Panc1 (cell line): ENCODE measurements around the gene NT5C2. TPM values are rescaled to one million over a fixed set of nuclear protein-coding genes. Genes with fewer than 3 reads are reported as not detected.

Source experiments
- ATAC-seq: fragments of 200-7000 bp; cut with Tn5 transposase; 2 replicates; pipeline ENCODE4 v1.9.1; 2020; ENCODE audit warnings: mild to moderate bottlenecking, moderate library complexity
- BruUV-seq: library from RNA; stranded (reverse); fragments of 400-500 nt; replicated peaks from 2 replicates; lab custom pipeline; 2021; lab: Mats Ljungman, UMichigan
- CTCF ChIA-PET: fragments of 300-600 bp; sonication (Branson Sonifier 250); formaldehyde crosslinking; loops from one replicate; lab custom pipeline; 2022; ENCODE audit warnings: antibody characterized with exemption; lab: Charles Lee
- POLR2A ChIA-PET: fragments of 300-600 bp; sonication (Branson Sonifier 250); formaldehyde crosslinking; loops from one replicate; lab custom pipeline; 2022; ENCODE audit warnings: antibody characterized with exemption; lab: Charles Lee
- DNase-seq: peaks from one replicate; pipeline ENCODE4 v3.0.0-alpha.2; 2010; ENCODE audit warnings: low read depth, low spot score
- H3K27ac ChIP-seq: 2 replicates; pipeline ENCODE4 v1.5.1; 2011; ENCODE audit warnings: mild to moderate bottlenecking, low read length, inconsistent platforms
- H3K27me3 ChIP-seq: fragments of 200-500 bp; sonication (Bioruptor generic); 2 replicates; pipeline ENCODE4 v1.6.0; 2014; ENCODE audit warnings: low read length, inconsistent platforms; ENCODE audit not compliant: control insufficient read depth, insufficient read depth
- H3K36me3 ChIP-seq: fragments of 200-500 bp; sonication (Bioruptor generic); 2 replicates; pipeline ENCODE4 v1.5.1; 2014; ENCODE audit warnings: inconsistent platforms, mild to moderate bottlenecking, low read length, moderate library complexity; ENCODE audit not compliant: control insufficient read depth, insufficient read depth
- H3K4me1 ChIP-seq: 2 replicates; pipeline ENCODE4 v1.5.1; 2011; ENCODE audit warnings: inconsistent platforms, mild to moderate bottlenecking, low read length, moderate library complexity; ENCODE audit not compliant: control insufficient read depth, insufficient read depth
- H3K4me3 ChIP-seq, 2 experiments: 2 replicates each; pipeline ENCODE4 v1.5.1; 2011 to 2012; ENCODE audit warnings: low read depth in 2 of 2, low read length in 2 of 2, mild to moderate bottlenecking in 2 of 2, inconsistent platforms in 1 of 2, moderate library complexity in 1 of 2
- H3K9me3 ChIP-seq: fragments of 200-500 bp; sonication (Bioruptor generic); 2 replicates; pipeline ENCODE4 v1.5.1; 2014; ENCODE audit warnings: low read depth, mild to moderate bottlenecking, inconsistent platforms, low read length, moderate library complexity; ENCODE audit not compliant: control insufficient read depth, insufficient read depth
- POLR2AphosphoS5 ChIP-seq: IDR thresholded peaks from 2 replicates; pipeline ENCODE4 v1.6.1; 2012; ENCODE audit warnings: mild to moderate bottlenecking, low read depth, low read length, moderate library complexity
- SIN3A ChIP-seq: IDR thresholded peaks from 2 replicates; pipeline ENCODE4 v1.6.1; 2012; ENCODE audit warnings: low read depth, mild to moderate bottlenecking, low read length, moderate library complexity, borderline replicate concordance; ENCODE audit not compliant: insufficient read depth
- TCF7L2 ChIP-seq: IDR thresholded peaks from 2 replicates; pipeline ENCODE4 v1.6.1; 2011; ENCODE audit warnings: mild to moderate bottlenecking, low read depth, low read length, inconsistent platforms
- in situ Hi-C: cut with HindIII; loops from 2 replicates; pipeline ENCODE4 v1.10.0; 2016; ENCODE audit warnings: low sequenced_read_pairs, low pct_unique_long_range_greater_than_20kb
- intact Hi-C: fragments of 100-400 bp; cut with micrococcal nuclease; formaldehyde crosslinking; loops from one replicate; pipeline ENCODE4 v1.10.0; 2022; ENCODE audit not compliant: unreplicated experiment
- total RNA-seq: library from RNA; stranded (reverse); gene quantifications from one replicate; pipeline ENCODE4 v1.2.1, GENCODE V29; 2021; ENCODE audit not compliant: unreplicated experiment
- TF ChIP-seq, protein P1 (sequence below), 2 experiments: IDR thresholded peaks; 2 replicates each; pipeline ENCODE4 v1.6.1; 2011 to 2012; ENCODE audit warnings: low read depth in 2 of 2, control low read depth in 1 of 2, low read length in 1 of 2, mild to moderate bottlenecking in 1 of 2, moderate library complexity in 1 of 2; ENCODE audit not compliant: insufficient read depth in 1 of 2
- TF ChIP-seq, protein P2 (sequence below): fragments of 450-650 bp; IDR thresholded peaks from 2 replicates; pipeline ENCODE4 v1.5.1; 2017; ENCODE audit warnings: mild to moderate bottlenecking

Gene NT5C2
- total RNA-seq, 1 experiment from 2014 or later = 150 TPM

DNA sequence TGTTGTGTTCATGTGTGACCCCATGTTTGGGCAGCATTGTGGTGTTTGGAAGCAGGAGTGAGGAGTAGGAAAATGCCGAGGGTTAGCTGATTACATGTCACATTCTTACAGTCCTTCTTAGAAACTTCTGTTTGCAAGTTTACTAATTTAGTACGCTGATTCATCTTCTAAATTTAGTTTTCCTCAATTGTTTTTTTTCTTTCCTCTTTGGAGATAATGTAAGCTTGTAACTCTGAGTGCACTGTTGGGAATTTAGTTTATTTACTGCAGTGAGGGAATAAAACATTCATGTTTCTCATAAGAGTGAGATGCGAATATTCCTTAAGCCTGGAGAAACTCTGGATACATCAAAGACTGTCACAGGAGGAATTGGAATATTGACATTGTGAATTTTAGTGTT lies 135.0 kb downstream of the NT5C2 start:
- Histone ChIP-seq H3K9me3 (no peaks in the 10 kb centered on the region), H3K4me1 (no peaks in the 10 kb centered on the region), H3K27ac (no peak overlapping the region), H3K27me3 (no peaks in the 10 kb centered on the region), H3K4me3 (no peak overlapping the region), H3K36me3 (no peaks in the 10 kb centered on the region)
- ATAC-seq (no peak), DNase-seq (no peak)
- ChIA-PET CTCF (no interaction called here), POLR2A (no interaction called here)
- TF ChIP-seq TCF7L2 (no peak), SIN3A (no peak), POLR2AphosphoS5 (no peak)
- TF ChIP-seq, protein P1, sequence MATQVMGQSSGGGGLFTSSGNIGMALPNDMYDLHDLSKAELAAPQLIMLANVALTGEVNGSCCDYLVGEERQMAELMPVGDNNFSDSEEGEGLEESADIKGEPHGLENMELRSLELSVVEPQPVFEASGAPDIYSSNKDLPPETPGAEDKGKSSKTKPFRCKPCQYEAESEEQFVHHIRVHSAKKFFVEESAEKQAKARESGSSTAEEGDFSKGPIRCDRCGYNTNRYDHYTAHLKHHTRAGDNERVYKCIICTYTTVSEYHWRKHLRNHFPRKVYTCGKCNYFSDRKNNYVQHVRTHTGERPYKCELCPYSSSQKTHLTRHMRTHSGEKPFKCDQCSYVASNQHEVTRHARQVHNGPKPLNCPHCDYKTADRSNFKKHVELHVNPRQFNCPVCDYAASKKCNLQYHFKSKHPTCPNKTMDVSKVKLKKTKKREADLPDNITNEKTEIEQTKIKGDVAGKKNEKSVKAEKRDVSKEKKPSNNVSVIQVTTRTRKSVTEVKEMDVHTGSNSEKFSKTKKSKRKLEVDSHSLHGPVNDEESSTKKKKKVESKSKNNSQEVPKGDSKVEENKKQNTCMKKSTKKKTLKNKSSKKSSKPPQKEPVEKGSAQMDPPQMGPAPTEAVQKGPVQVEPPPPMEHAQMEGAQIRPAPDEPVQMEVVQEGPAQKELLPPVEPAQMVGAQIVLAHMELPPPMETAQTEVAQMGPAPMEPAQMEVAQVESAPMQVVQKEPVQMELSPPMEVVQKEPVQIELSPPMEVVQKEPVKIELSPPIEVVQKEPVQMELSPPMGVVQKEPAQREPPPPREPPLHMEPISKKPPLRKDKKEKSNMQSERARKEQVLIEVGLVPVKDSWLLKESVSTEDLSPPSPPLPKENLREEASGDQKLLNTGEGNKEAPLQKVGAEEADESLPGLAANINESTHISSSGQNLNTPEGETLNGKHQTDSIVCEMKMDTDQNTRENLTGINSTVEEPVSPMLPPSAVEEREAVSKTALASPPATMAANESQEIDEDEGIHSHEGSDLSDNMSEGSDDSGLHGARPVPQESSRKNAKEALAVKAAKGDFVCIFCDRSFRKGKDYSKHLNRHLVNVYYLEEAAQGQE (IDR thresholded peaks at IDR 0.05; ENCODE audit: insufficient read depth in 1 of 2, low read depth in 2 of 2, low read length in 1 of 2) = no peak
- TF ChIP-seq, protein P2, sequence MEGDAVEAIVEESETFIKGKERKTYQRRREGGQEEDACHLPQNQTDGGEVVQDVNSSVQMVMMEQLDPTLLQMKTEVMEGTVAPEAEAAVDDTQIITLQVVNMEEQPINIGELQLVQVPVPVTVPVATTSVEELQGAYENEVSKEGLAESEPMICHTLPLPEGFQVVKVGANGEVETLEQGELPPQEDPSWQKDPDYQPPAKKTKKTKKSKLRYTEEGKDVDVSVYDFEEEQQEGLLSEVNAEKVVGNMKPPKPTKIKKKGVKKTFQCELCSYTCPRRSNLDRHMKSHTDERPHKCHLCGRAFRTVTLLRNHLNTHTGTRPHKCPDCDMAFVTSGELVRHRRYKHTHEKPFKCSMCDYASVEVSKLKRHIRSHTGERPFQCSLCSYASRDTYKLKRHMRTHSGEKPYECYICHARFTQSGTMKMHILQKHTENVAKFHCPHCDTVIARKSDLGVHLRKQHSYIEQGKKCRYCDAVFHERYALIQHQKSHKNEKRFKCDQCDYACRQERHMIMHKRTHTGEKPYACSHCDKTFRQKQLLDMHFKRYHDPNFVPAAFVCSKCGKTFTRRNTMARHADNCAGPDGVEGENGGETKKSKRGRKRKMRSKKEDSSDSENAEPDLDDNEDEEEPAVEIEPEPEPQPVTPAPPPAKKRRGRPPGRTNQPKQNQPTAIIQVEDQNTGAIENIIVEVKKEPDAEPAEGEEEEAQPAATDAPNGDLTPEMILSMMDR = no peak
- intact Hi-C loops (no loop called here), in situ Hi-C loops (no loop called here)
- BruUV-seq = no TSS peak

DNA sequence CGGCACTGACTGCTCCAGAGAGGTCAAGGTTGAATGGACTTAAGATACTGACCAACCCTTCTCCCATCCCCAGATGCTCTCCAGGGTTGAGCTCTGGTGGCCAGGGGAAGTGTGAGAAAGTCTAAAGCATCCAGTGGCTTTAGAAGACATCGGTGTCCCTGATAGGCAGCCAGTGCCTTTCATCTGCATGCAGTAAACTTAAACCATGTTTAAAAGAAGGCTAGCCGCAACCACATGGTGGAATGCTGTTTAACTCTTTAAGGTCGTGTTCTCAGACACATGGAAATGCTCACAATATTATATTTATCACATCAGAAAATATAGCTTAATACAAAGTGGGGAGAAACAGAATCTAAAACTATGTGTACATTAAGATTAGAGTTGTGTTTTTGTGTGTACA lies 138.0 kb downstream of the NT5C2 start:
- no peak overlapping the region for H3K4me3 ChIP-seq
- H3K9me3 ChIP-seq = no peaks in the 10 kb centered on the region
- no peaks in the 10 kb centered on the region for H3K4me1 ChIP-seq
- in situ Hi-C loops = no loop called here
- no peaks in the 10 kb centered on the region for H3K27me3 ChIP-seq
- no peak overlapping the region for H3K27ac ChIP-seq
- DNase-seq = no peak
- ChIA-PET CTCF (no interaction called here), POLR2A (no interaction called here)
- no peak for ATAC-seq
- no TSS peak for BruUV-seq
- intact Hi-C loops = no loop called here
- TF ChIP-seq SIN3A (no peak), TCF7L2 (no peak)
- no peaks in the 10 kb centered on the region for H3K36me3 ChIP-seq

DNA sequence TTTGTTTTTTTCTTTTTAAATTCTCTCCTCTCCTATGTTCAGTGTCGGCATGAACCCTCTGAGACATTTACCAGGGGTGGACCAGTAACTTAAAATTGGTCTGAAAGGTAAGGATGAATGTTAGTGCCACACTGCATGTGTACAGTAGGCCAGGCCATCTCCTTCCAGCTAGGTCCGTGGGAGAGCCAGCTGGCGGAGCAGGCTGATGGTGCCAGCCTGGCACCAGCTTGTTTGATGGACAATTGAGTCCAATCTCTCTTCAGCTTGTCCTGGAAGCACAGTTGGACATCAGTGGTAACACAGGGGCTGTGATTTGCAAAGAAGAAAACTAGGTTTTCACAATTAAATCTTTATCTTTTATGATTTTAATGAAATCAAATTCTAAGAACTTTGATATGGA lies 138.5 kb downstream of the NT5C2 start:
- in situ Hi-C loops = no loop called here
- ATAC-seq (no peak), DNase-seq (no peak)
- TF ChIP-seq POLR2AphosphoS5 (no peak), SIN3A (no peak), TCF7L2 (no peak)
- TF ChIP-seq, protein P1 (IDR thresholded peaks at IDR 0.05; ENCODE audit: insufficient read depth in 1 of 2, low read depth in 2 of 2, low read length in 1 of 2) = no peak
- TF ChIP-seq, protein P2 = no peak
- BruUV-seq = no TSS peak
- H3K36me3 ChIP-seq = no peaks in the 10 kb centered on the region
- no peak overlapping the region for H3K27ac ChIP-seq
- POLR2A ChIA-PET = no interaction called here
- H3K4me3 ChIP-seq = no peak overlapping the region
- H3K4me1 ChIP-seq = no peaks in the 10 kb centered on the region
- CTCF ChIA-PET = interaction anchor here (0.6 kb wide), 1 partner anchor 138 kb away, joined by 3 read pairs; no protein-coding TSS in a partner anchor
- intact Hi-C loops = no loop called here
- no peaks in the 10 kb centered on the region for H3K27me3 ChIP-seq
- H3K9me3 ChIP-seq = no peaks in the 10 kb centered on the region
